GM12878 (cell line): ENCODE results near the gene SMIM1. TPM values are rescaled to one million over a fixed set of nuclear protein-coding genes. Genes with fewer than 3 reads are reported as not detected.

Experiments used
- ATAC-seq: fragments of 200-7000 bp; cut with Tn5 transposase; 3 replicates; pipeline ENCODE4 v1.9.1; 2020; ENCODE audit warnings: mild to moderate bottlenecking, moderate library complexity
- Bru-seq: library from RNA; stranded (reverse); fragments of 400-500 nt; gene quantifications from one replicate; lab custom pipeline; 2021; lab: Mats Ljungman, UMichigan
- BruChase-seq, 2 experiments: library from RNA; stranded (reverse); fragments of 400-500 nt; gene quantifications; one replicate each; lab custom pipeline; 2021; lab: Mats Ljungman, UMichigan
- BruUV-seq: library from RNA; stranded (reverse); fragments of 400-500 nt; replicated peaks from 2 replicates; lab custom pipeline; 2021; lab: Mats Ljungman, UMichigan
- CTCF ChIA-PET: fragments of 300-600 bp; sonication (Branson Sonifier 250); formaldehyde crosslinking; extraction: SDS; loops from one replicate; lab custom pipeline; 2021; ENCODE audit warnings: inconsistent platforms; lab: Yijun Ruan, JAX
- POLR2A ChIA-PET: fragments of 350-600 bp; formaldehyde crosslinking; extraction: SDS; loops from one replicate; lab custom pipeline; 2021; ENCODE audit warnings: inconsistent platforms; lab: Charles Lee
- RAD21 ChIA-PET: fragments of 300-600 bp; sonication (Branson Sonifier 250); formaldehyde crosslinking; loops from one replicate; lab custom pipeline; 2023; ENCODE audit warnings: antibody characterized with exemption; ENCODE audit not compliant: unreplicated experiment; lab: Charles Lee
- SMC1A ChIA-PET: fragments of 300-600 bp; sonication (Branson Sonifier 250); formaldehyde crosslinking; loops from one replicate; lab custom pipeline; 2023; ENCODE audit not compliant: unreplicated experiment, uncharacterized antibody; lab: Charles Lee
- DNase-seq: peaks from one replicate; pipeline ENCODE4 v3.0.0-alpha.2; 2011; ENCODE audit warnings: low read depth, low spot score
- FAIRE-seq: peaks from 3 replicates; lab custom pipeline; 2011; peaks lifted over from hg19 to GRCh38; lab: Jason Lieb, UNC
- H2AFZ ChIP-seq: 2 replicates; pipeline ENCODE4 v1.6.0; 2011; ENCODE audit warnings: low read depth, low read length, control low read depth; ENCODE audit not compliant: control insufficient read depth
- H3K27ac ChIP-seq: 2 replicates; pipeline ENCODE4 v1.5.1; 2011; ENCODE audit warnings: control low read depth; ENCODE audit not compliant: control insufficient read depth, insufficient read depth
- H3K27me3 ChIP-seq, 2 experiments: replicated peaks in 1 of 2; 2 replicates each; pipeline versions ENCODE4 v1.6.0 to v1.6.1; 2011; ENCODE audit warnings: low read length in 1 of 2; ENCODE audit not compliant: control insufficient read depth in 2 of 2, insufficient read depth in 2 of 2
- H3K36me3 ChIP-seq, 2 experiments: 2 replicates each; pipeline ENCODE4 v1.5.1; 2011; ENCODE audit warnings: low read length in 1 of 2; ENCODE audit not compliant: control insufficient read depth in 2 of 2, insufficient read depth in 2 of 2
- H3K4me1 ChIP-seq: 2 replicates; pipeline ENCODE4 v1.6.1; 2011; ENCODE audit warnings: mild to moderate bottlenecking, low read length, moderate library complexity, mixed read lengths; ENCODE audit not compliant: control insufficient read depth, insufficient read depth
- H3K4me2 ChIP-seq: 2 replicates; pipeline ENCODE4 v1.6.0; 2011; ENCODE audit warnings: control low read depth; ENCODE audit not compliant: control insufficient read depth, insufficient read depth
- H3K4me3 ChIP-seq: fragments of 200-600 bp; sonication (generic); 2 replicates; pipeline ENCODE4 v1.5.1; 2016
- H3K79me2 ChIP-seq: 2 replicates; pipeline ENCODE4 v1.6.0; 2011; ENCODE audit warnings: low read length; ENCODE audit not compliant: control insufficient read depth, insufficient read depth
- H3K9ac ChIP-seq: 2 replicates; pipeline ENCODE4 v1.8.0; 2011; ENCODE audit warnings: low read length, control low read depth, mixed read lengths; ENCODE audit not compliant: control insufficient read depth, insufficient read depth
- H3K9me3 ChIP-seq: replicated peaks from 3 replicates; pipeline ENCODE4 v1.5.1; 2011; ENCODE audit warnings: mild to moderate bottlenecking, low read length; ENCODE audit not compliant: control insufficient read depth, insufficient read depth
- H4K20me1 ChIP-seq: 2 replicates; pipeline ENCODE4 v1.6.0; 2011; ENCODE audit not compliant: control insufficient read depth, insufficient read depth
- NFXL1 ChIP-seq: fragments of 450-650 bp; IDR thresholded peaks from 2 replicates; pipeline ENCODE4 v1.6.1; 2017; ENCODE audit warnings: antibody characterized with exemption, mild to moderate bottlenecking, borderline replicate concordance
- POLR2AphosphoS2 ChIP-seq: IDR thresholded peaks from 2 replicates; pipeline ENCODE4 v1.6.1; 2011; ENCODE audit warnings: low read depth, mild to moderate bottlenecking, low read length, improper control_type of control experiment, moderate library complexity
- WGBS: methylation state at CpG from one replicate; pipeline ENCODE4 v1.1.6; 2016; ENCODE audit warnings: low lambda C conversion rate; ENCODE audit not compliant: insufficient replicate concordance, insufficient coverage; ENCODE audit errors: missing lambda C conversion rate; 5-methylcytosine and 5-hydroxymethylcytosine counted together
- in situ Hi-C: fragments of 300-500 bp; cut with MboI; formaldehyde crosslinking; loops from 9 replicates; pipeline ENCODE4 v1.14.3; 2018; ENCODE audit warnings: mixed read lengths
- intact Hi-C: fragments of 100-400 bp; cut with micrococcal nuclease; formaldehyde crosslinking; loops from one replicate; pipeline ENCODE4 v1.14.2; 2022; ENCODE audit not compliant: unreplicated experiment
- long read RNA-seq, 2 experiments: library from polyadenylated mRNA; unstranded; transcript quantifications; one replicate each; pipeline ENCODE4 v2.0.0, GENCODE V29; 2019 to 2020
- polyA minus RNA-seq, 3 experiments: library from RNA; depleted of rRNA, polyadenylated mRNA; stranded (reverse); fragments of >200 nt; gene quantifications; 2 replicates each; pipeline ENCODE4 v1.2.3, GENCODE V29; 2011
- polyA plus RNA-seq, 11 experiments: library from polyadenylated mRNA; depleted of rRNA in 4 of 11; unstranded in 6 of 11; stranded (reverse) in 5 of 11; fragments of >200 nt; fragmentation: Nextera tagmentation in 4 of 11; fragmentation: Illumina TruSeq in 1 of 11; extraction: Ambion mirVana in 4 of 11; extraction: Trizol in 1 of 11; gene quantifications; 1 replicate in 1 of 11; 2 replicates in 10 of 11; pipeline versions ENCODE4 v1.2.1 to v1.2.3, GENCODE V29; 2011 to 2016; ENCODE audit warnings: inconsistent platforms in 2 of 11, missing spikeins in 2 of 11, low read depth in 1 of 11
- total RNA-seq, 4 experiments: library from RNA; depleted of rRNA in 3 of 4; stranded (reverse); fragments of >200 nt in 3 of 4; fragmentation: Illumina TruSeq in 1 of 4; extraction: Trizol in 1 of 4; gene quantifications; 2 replicates each; pipeline versions ENCODE4 v1.2.1 to v1.2.3, GENCODE V29; 2013 to 2021

Gene SMIM1, protein sequence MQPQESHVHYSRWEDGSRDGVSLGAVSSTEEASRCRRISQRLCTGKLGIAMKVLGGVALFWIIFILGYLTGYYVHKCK
- 3.9 TPM in 1 of 2 replicates, not detected in the other for total RNA-seq (2013; cell fraction: nucleolus; rRNA removed)
- total RNA-seq (2014; rRNA removed) (0.71 TPM in 1 of 2 replicates, not detected in the other), total RNA-seq (2014; rRNA removed; fragmentation: Illumina TruSeq; extraction: Trizol) (not detected in 2 replicates), total RNA-seq (2021) (0.53 TPM in 1 of 2 replicates, not detected in the other), polyA plus RNA-seq (2011; rRNA removed) (0.30 TPM in 1 of 2 replicates, not detected in the other), polyA plus RNA-seq (2014; fragmentation: Illumina TruSeq; extraction: Trizol) (not detected in 2 replicates), polyA plus RNA-seq (2014; fragmentation: Nextera tagmentation; extraction: Ambion mirVana) (not detected), polyA plus RNA-seq (2014; rRNA removed) (0.37 and 1.1 TPM in 2 replicates), polyA plus RNA-seq (2016; fragmentation: Nextera tagmentation; extraction: Ambion mirVana) (not detected), polyA minus RNA-seq (2011; rRNA and poly(A)+ RNA removed) (not detected in 2 replicates), Bru-seq, nascent RNA (percentile 39 among the genes with signal in this experiment), BruChase-seq, experiment 1, labeled RNA remaining after a 6-hour chase (not detected), BruChase-seq, experiment 2, labeled RNA remaining after a 2-hour chase (percentile 23 among the genes with signal in this experiment)
- polyA plus RNA-seq (2011; ENCODE audit: low read depth), result not detected
- 0.54 and 0.92 TPM in 2 replicates for polyA plus RNA-seq (2011; cell fraction: cytosol; rRNA removed)
- polyA plus RNA-seq (2011; cell fraction: nucleus; rRNA removed), result 0.36 and 0.94 TPM in 2 replicates
- 0.97 and 1.8 TPM in 2 replicates for polyA plus RNA-seq (2012)
- polyA minus RNA-seq (2011; cell fraction: cytosol; rRNA and poly(A)+ RNA removed), result not detected in 2 replicates
- 0.97 and 1.1 TPM in 2 replicates for polyA minus RNA-seq (2011; cell fraction: nucleus; rRNA and poly(A)+ RNA removed)
- long read RNA-seq, experiment 1, partial matches to known transcripts, result 0 of 1 reads
- long read RNA-seq, experiment 1, other reads (novel, unspliced or antisense), result 0 of 1 reads
- long read RNA-seq, experiment 2, result 0 reads

DNA sequence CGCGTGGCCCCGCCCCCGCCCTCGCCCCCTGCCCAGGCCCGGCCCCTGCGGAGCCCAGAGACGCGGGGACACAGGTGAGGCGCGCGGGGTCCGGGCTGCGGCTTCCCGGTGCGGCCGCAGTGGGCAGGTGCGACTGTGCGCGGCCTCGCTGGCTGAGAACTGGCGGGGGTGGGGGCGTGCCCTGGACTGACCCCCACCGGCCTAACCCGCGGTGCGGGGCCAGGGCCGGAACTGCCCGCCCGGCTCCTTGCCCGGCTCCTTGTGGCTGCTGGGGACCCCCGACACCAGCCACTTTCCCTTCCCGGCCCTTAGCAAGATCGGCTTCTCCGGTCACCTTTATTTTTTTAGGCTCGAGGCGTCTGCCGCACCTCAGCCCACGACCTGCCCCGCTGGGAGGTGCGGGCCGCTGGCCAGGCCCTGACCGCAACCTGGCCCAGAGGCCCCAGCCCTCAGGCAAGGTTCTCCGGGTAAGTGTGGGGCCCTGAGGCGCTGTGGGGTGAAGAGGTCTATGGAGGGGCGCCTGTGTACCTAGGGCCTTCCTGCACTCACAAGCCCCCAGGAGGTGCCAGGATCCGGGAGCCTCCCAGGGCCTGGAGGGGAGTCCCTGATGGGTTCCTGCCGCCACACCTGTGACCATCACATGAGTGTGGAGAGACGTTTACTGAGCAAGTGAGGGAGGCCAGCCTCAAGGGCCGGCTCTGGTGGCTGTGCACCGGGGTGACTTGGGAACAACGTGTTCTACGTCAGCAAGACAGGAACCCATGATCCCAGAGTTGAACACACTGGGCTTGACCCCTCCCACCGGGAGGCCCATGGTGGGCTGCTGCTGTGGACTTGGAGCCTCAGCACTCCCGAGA is at the start of gene SMIM1:
TSS of gene SMIM1 (plus strand) at position 35 of the 857 bp plus-strand sequence. CDS start 2,625 bp downstream, outside the sequence.
- in situ Hi-C loops (no loop called here), intact Hi-C loops (no loop called here)
- H3K9me3 ChIP-seq, result no peaks in the 10 kb centered on the region
- DNase-seq (no peak), FAIRE-seq (no peak), ATAC-seq (peak; percentile 17; the same call in 2 of the 3 replicates)
- RAD21 ChIA-PET, result interaction anchor here (0.8 kb wide), 1 partner anchor 29 kb away, joined by 3 read pairs; no protein-coding TSS in a partner anchor
- peak within 1 kb of the TSS; percentile 72 for H3K4me3 ChIP-seq
- CTCF ChIA-PET, result interaction anchor here (0.6 to 0.7 kb wide), 3 partner anchors 14 to 150 kb away, joined by 3 read pairs; no protein-coding TSS in a partner anchor
- H4K20me1 ChIP-seq, result no peaks in the 10 kb centered on the region
- POLR2A ChIA-PET, result no interaction called here
- peak within 1 kb of the TSS; percentile 65 for H2AFZ ChIP-seq
- no peaks in the 10 kb centered on the region for H3K79me2 ChIP-seq
- WGBS, result 23% methylated on average over 36 of the region's 55 CpGs
- no TSS peak for BruUV-seq
- no peak within 1 kb of the TSS for H3K27ac ChIP-seq
- TF ChIP-seq POLR2AphosphoS2 (no peak), NFXL1 (no peak)
- peak within 1 kb of the TSS; percentile 94 for H3K4me2 ChIP-seq
- H3K4me1 ChIP-seq, result peaks cover 15% of the 10 kb centered on the region
- H3K27me3 ChIP-seq, result no peaks in the 10 kb centered on the region; a peak in 1 of 4 replicates
- H3K9ac ChIP-seq, result peak within 1 kb of the TSS; percentile 4; the same call in 1 of the 2 replicates
- SMC1A ChIA-PET, result no interaction called here
- H3K36me3 ChIP-seq, result no peaks in the 10 kb centered on the region
